ENCODE measurements around the gene RFX8.
"Not testable (repeated sequence)": the region's sequence is repeated elsewhere in the genome, so short reads cannot be mapped to it uniquely, and the experiment has no call there.

RFX8 gene

GRCh38 chr2:101442667-101443061 lies 32.2 kb downstream of the RFX8 start:
- in situ Hi-C loops (cut with MboI; ENCODE audit: low sequenced_read_pairs), result no loop called here

- in situ Hi-C loops (cut with MboI; ENCODE audit: low sequenced_read_pairs), result no loop called here
Measured at GRCh38 chr2:101442042-101442666, 32.8 kb downstream of the RFX8 start.

GRCh38 chr2:101440127-101440738 lies 34.7 kb downstream of the RFX8 start:
- in situ Hi-C loops (cut with MboI; ENCODE audit: low sequenced_read_pairs), result no loop called here

GRCh38 chr2:101439716-101440115 lies 35.2 kb downstream of the RFX8 start:
- in situ Hi-C loops (cut with MboI; ENCODE audit: low sequenced_read_pairs), result no loop called here

- in situ Hi-C loops (cut with MboI; ENCODE audit: low sequenced_read_pairs), result not testable (repeated sequence)
Measured at GRCh38 chr2:101438555-101438954, 36.4 kb downstream of the RFX8 start.

GRCh38 chr2:101435001-101435862 lies 39.7 kb downstream of the RFX8 start:
- in situ Hi-C loops (cut with MboI; ENCODE audit: low sequenced_read_pairs), result no loop called here

- in situ Hi-C loops (cut with MboI; ENCODE audit: low sequenced_read_pairs), result no loop called here
Measured at GRCh38 chr2:101433465-101433864, 41.4 kb downstream of the RFX8 start.

GRCh38 chr2:101432411-101433181 lies 42.3 kb downstream of the RFX8 start:
- in situ Hi-C loops (cut with MboI; ENCODE audit: low sequenced_read_pairs), result no loop called here

GRCh38 chr2:101431486-101431885 lies 43.4 kb downstream of the RFX8 start:
- in situ Hi-C loops (cut with MboI; ENCODE audit: low sequenced_read_pairs), result no loop called here

- in situ Hi-C loops (cut with MboI; ENCODE audit: low sequenced_read_pairs), result no loop called here
Measured at GRCh38 chr2:101430156-101430555, 44.8 kb downstream of the RFX8 start.

- in situ Hi-C loops (cut with MboI; ENCODE audit: low sequenced_read_pairs), result no loop called here
Measured at GRCh38 chr2:101429453-101429852, 45.5 kb downstream of the RFX8 start.

GRCh38 chr2:101428422-101429176 lies 46.3 kb downstream of the RFX8 start:
- in situ Hi-C loops (cut with MboI; ENCODE audit: low sequenced_read_pairs), result no loop called here

GRCh38 chr2:101427743-101428142 lies 47.2 kb downstream of the RFX8 start:
- in situ Hi-C loops (cut with MboI; ENCODE audit: low sequenced_read_pairs), result no loop called here

- in situ Hi-C loops (cut with MboI; ENCODE audit: low sequenced_read_pairs), result no loop called here
Measured at GRCh38 chr2:101427240-101427639, 47.7 kb downstream of the RFX8 start.

GRCh38 chr2:101426822-101427221 lies 48.1 kb downstream of the RFX8 start:
- in situ Hi-C loops (cut with MboI; ENCODE audit: low sequenced_read_pairs), result no loop called here

- in situ Hi-C loops (cut with MboI; ENCODE audit: low sequenced_read_pairs), result no loop called here
Measured at GRCh38 chr2:101420623-101421022, 54.3 kb downstream of the RFX8 start.

GRCh38 chr2:101419096-101419663 lies 55.7 kb downstream of the RFX8 start:
- in situ Hi-C loops (cut with MboI; ENCODE audit: low sequenced_read_pairs), result no loop called here

GRCh38 chr2:101418460-101419095 lies 56.3 kb downstream of the RFX8 start:
- in situ Hi-C loops (cut with MboI; ENCODE audit: low sequenced_read_pairs), result no loop called here

GRCh38 chr2:101416609-101417008 lies 58.3 kb downstream of the RFX8 start:
- in situ Hi-C loops (cut with MboI; ENCODE audit: low sequenced_read_pairs), result no loop called here

- in situ Hi-C loops (cut with MboI; ENCODE audit: low sequenced_read_pairs), result no loop called here
Measured at GRCh38 chr2:101415884-101416283, 59.0 kb downstream of the RFX8 start.
